ENCODE measurements around the gene SLC6A12.

- TF ChIP-seq CTCF (IDR thresholded peaks at IDR 0.05) (no peak), POLR2A (IDR thresholded peaks at IDR 0.05) (no peak)
Observed at GRCh38 chr12:221736-222135, 7.8 kb upstream of the SLC6A12 start.
